GM19468 (cell line): Measurements from ENCODE around the gene CBX1.
"Not testable (repeated sequence)": the region's sequence is repeated elsewhere in the genome, so short reads cannot be mapped to it uniquely, and the experiment has no call there.

Experiments used
- ATAC-seq: cut with Tn5 transposase; IDR thresholded peaks from one replicate; pipeline ENCODE4 v1.9.1; 2021; ENCODE audit warnings: mild to moderate bottlenecking, moderate library complexity, moderate number of reproducible peaks; ENCODE audit not compliant: unreplicated experiment; ENCODE audit errors: extremely low read depth

The CBX1 gene

DNA sequence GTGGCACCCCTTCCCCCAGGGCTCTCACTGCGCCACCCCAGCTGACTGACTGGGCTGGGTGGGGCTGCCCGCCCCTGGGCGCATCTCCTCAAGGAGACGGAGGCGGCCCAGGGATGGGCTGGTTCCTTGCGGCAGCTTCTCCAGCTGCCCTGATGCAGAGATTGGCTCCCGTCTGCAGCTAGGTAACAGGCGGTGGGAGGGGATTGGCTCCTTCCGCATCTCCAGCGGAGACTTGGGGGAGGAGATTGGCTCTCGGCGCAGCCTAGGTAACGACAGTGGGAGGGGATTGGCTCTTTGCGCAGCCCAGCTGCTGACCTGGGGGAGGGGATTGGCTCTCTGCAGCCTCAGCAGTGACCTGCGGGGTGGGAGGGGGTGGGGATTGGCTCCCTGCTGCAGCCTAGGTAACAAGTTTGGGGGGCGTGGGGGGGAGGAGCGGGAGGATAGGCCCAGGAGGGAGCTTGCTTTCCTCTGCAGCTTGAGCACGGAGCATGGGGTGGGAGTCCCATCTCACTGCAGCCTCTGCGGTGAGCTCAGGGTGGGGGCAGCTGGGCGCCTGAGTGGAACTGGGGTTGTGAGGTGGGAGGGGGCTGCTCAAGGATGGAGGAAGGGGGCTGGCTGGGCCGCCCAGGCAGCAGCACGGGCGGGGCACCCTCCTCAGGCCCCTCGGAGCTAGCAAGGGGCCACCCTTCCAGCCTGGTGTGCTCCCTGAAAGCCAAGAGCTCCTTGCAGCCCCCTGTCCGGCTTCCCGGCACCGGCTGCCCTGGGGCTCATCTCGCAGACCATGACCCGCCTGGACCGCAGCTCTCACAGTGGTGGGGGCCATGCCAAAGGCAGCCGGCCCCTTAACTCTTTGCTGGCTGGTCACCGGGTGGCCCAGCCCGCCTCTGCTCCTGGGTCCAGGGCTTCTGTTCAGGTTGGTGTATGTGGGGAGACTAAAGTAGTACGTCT, 46.8 kb downstream of the CBX1 start:
- ATAC-seq, result no peak

DNA sequence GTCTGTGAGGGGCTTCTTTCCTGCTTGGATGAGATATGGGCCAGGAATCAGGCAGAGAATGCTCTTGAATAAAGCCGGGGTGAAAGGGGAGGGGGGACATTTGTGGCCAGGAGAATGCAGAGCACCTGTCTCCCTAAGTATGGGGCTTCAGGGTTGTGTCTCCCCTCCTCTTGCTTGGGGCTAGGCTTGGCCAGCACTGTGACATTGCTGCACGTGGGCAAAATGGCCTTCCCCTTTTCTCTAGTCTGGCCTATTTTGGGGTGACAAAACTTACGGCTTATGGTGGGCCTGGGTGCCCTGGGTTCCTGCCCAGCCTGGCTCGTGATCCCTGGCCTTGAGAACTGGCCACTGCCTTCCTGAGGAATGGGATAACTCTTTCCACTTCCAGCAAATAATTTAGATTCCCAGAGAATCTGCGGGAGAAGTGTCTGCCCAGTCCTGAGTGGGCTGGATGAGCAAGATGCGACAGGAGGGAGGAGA, 47.5 kb downstream of the CBX1 start:
- ATAC-seq, result no peak

DNA sequence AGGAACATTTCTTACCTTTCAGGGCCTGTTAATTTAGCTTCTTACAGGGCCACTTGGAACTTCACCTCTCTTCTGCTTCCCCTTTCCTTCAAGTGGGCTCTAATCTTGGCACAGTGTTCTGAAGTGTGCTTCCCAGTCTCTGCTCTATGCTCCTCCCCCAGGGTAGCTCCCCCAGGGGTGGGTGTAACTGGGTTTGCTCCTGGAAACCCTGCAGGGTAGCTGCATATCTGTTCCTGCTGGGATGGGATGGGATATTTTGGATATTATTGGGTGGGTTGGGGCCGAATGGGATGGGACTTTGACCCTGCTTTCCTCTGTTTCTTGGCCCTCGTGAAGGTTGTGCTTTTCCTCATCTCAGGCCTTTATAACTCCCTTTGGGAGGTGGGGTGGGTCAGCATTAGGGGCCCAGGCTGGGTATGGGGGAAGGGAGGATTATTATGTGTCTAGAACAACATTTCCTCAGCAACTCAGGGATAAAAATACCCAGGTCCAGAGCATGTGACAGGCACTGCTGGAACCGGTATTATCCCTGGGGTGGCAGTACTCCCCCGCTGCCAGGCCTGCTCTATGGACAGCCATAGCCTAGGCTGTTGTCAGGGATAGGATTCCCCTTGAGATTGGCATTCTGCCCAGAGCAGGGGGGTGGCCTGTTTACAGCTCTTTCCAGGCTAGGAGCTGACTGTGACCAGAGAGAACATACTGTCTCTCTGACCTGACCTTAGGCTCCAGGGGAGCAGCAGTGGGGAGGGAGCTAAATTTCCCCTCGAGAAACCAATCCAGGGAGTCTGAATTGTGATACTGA, 48.1 kb downstream of the CBX1 start:
- ATAC-seq, result no peak

DNA sequence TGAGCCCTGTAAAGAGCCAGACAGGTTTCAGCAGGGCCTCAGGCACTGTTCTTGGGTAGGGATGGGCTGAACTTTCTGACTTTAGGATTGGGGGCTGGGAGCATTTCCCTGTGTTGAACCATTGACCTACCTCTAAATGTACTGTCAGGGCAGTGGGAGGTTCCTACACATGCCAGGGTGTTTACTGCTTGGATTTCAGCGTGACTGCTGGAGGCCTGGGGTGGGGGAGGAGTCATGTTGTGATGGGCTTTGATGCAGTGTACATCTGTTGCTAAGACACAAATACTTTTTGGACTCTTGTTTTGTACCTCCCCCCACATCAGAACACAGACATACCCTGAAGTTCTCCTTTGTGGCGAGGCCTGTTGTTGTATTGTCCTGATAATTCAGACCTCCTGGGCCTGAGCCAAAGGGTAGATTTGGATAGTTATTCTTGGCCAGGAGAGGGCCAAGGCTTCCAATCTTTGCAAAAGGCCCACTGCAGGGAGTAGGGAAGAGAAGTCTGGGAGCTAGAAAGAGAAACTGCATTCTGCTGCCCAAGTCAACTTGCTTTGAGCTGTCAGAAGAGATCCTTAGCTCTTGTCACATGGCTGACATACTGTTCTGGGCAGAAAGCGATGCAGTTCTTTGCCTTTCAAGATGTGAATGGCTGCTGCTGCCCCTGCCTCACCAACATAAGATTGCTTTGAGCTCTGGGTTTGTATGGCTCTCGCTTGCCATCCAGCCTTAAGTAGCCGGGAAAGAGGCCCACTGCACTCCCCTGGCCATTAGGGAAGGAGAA, 49.4 kb downstream of the CBX1 start:
- ATAC-seq, result no peak

DNA sequence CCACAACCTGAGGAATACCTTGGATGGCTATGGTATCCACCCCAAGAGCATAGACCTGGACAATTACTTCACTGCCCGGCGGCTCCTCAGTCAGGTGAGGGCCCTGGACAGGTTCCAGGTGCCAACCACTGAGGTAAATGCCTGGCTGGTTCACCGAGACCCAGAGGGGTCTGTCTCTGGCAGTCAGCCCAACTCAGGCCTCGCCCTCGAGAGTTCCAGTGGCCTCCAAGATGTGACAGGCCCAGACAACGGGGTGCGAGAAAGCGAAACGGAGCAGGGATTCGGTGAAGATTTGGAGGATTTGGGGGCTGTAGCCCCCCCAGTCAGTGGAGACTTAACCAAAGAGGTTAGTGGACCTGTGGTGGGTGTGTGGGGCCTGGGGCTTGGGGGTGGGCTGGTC, 50.0 kb downstream of the CBX1 start:
- ATAC-seq, result no peak

DNA sequence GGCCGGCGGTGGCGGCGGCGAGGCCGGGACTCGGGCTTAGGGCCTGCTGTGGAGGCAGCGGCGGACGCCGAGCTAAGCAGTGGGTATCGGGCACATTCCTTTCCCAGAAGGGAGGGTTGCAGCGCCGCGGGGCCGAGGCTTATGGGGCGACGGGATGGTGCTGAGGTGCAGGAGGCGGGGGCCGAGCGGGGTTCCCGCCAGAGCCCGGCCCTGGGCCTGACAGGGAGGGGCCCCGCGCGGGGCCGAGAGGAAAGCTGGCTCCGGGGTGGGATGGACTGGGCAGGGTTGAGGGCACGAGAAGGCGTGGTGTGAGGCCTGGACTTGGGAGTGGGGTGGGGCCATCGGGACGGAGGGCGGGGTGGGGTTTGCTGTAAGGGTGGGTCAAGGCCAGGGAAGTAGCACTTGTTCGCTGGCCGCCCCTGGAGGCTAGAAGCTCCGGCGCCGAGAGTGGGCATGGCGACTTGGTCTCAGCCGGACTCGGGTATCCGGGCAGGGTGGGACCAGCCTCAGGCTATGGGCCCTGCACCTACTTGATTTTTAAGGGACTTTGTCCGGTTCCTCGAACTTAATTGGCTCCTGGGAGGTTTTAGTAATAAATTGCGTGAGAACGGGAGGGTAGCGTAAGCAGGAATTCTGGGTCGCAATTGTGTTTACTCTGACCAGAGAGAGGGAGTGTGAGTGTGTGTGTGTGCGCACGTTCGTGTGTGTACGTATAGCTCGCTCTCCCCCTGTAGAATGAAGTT, 52.7 kb downstream of the CBX1 start:
- no peak for ATAC-seq

DNA sequence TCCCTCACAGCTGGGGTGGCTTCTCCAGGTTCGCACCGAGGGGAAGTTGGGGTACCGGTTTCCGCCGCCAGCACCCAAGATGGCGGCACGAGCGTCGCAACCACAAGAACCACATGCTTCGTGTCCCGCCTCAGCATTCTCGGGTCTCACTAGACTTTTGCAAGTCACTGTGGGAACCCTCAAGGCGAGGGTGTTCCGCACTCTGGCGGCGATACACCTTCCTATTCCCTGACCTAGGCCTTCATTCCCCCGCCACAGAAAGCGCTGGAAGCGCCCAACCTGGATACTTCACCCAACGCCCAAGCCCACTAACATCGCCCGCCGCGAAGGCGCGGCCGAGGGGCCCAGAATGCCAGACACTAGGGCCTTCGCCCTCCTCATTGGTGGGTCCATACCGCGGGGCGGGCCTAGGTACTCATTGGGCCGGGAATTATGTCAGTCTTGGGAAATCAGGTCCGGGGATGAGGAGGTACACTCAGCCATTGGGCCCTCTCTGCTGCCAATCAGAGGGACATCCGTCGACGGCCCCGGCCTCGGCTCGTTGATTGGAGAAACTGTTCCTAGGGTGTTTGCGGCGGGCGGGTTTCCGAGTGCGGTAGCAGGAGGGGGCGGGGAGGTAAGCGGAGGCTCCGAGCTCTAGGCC, 53.4 kb downstream of the CBX1 start, which contains the start of gene NFE2L1:
TSS of gene NFE2L1 (plus strand) at position 619 of the 643 bp plus-strand sequence. CDS start 2,760 bp downstream, outside the sequence.
- peak; percentile 85 for ATAC-seq

DNA sequence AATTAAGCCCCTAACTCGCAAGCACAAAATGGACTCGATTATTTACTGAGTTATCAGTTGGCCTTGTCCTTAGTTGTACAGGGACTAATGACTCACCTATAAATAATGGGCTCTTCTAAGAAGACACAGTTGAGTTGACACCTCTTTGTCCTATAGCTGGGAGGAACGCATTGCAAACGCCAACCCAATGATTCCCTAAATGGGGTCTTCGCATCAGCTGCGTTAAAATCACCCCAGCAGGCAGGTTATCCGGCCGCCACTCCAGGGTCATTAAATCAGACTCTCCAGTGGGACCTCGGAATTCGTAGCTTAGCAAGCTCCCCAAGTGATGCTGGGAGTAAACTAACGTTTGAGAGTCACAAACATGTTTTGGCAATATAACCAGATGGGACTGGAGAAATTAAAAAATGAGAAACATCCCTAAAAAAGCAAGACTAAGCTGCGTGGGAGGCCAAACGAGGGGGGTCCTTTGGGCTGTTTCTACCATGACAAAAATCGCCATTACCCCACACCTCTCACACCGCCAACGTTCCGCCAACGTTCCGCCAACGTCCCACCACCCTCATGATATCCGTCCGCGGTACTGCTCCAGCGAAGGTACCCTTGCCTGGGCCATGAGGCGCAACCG, 54.1 kb downstream of the CBX1 start:
- no peak for ATAC-seq

DNA sequence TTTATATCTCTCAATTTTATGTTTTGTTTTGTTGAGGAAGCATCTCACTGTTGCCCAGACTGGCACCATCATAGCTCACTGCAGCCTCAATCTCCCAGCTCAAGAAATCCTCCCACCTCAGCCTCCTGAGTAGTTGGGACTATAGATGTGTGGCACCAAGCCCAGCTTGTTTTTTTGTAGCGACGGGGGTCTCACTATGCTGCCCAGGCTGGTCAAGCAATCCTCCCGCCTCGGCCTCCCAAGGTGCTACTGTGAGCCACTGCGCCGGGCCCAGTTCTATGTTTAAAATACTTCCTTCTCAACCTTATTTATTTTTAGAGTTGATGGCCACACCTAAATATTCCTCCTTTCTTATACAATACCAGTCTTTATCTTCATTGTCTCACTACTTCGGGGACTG, 55.0 kb downstream of the CBX1 start:
- ATAC-seq, result no peak

DNA sequence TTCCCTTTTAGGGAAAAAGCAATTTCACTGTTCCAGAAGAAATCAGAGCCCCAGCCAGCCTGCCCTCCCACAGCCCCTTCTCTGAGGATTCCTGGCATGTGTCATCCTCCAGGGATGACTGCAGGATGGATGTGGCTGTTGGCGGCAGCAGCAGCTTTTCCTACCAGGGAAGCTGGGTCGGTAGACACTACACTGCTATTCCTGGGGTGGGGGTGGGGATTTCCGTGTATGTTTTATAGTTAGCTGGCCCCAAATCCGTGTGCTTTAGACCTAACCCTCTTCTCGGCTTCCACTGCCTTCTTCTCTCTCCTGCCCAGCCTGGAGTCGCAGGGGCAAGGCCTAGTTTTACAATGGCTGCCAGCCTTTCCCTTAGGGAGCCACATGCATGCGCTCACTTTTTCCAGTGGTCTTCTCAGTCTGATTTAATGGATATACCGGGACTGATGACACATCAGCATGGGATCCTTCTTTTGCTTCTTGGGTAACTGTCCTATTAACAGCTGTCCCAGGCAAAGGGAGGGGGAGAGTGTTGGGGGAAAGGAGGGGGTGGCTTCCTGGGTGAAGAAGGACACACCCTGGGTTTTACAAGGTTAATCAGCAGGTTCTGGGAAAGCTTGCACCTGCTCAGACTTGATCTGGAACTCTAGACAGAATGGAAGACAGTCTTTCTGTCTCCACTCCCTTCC, 55.8 kb downstream of the CBX1 start:
- ATAC-seq, result no peak

DNA sequence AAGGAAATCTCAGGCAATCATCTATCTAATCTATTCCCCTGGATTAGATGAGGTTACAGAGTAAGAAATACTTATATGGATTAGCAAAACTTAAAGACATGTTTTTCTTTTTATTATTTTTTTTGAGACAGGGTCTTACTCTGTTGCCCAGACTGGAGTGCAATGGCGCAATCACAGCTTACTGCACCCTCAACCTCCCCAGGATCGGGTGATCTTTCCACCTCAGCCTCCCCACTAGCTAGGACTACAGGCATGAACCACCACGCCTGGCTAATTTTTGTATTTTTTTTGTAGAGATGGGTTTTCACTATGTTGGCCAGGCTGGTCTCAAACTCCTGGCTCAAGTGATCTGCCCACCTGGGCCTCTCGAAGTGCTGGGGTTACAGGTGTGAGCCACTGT, 56.4 kb downstream of the CBX1 start:
- no peak for ATAC-seq

DNA sequence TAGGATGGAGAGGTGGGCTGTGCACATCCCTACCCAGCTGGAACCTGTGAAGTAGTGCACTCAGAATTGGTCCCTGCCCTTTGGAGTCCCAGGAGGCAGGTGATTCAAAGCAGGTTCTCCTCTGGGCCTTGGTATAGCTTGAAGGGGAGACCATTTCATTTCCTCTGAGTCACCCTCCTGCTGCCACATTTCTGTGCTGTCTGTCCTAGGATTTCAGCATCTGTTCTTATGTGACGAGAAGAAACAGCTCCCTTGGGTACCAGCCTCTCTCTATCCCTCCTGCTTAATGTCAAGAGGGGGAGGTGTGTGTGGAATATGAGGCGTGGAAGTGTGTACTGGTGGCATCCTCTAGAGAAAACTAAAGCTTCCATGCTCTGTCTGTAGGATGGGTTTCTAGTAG, 58.1 kb downstream of the CBX1 start:
- ATAC-seq, result no peak

DNA sequence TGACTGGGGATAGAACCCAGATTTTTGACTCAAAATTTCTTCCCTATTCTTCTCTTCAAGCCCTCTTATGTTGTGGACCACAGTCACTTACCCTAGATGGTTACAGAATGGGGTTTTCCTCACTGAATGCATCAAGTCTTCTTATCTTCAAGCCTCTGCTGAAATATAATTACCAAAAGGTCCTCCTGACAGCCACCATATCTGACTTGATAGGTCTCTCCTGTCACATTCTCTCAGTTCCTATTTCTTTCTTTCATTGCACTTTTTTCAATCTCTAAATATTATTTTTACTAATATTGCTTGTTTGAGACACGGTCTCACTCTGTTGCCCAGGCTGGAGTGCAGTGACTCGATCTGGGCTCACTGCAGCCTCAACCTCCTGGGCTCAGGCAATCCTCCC, 62.6 kb downstream of the CBX1 start:
- no peak for ATAC-seq

DNA sequence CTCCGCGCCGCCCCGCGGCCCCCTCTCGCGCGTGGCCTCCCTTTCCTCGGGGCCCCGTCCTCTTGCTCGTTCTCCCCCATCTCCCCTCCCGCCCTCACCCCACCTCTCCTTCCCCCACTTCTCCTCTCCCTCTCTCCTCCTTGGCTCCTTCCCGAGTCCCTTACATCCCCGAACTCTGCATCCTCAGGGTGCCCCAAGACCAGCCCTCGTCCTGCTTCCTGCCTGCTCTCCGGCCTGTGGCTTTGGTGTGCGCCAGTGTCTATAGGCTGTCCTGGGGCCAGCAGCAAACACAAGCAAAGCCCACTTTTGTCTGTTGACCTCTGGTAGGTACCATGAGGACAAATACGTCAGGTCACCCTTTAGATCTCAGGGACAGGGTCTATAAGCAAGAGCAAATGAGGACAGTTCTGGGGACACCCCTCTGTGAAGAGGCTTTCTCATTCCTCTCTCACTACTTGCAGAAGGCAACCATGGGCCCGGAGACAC, 63.4 kb downstream of the CBX1 start:
- ATAC-seq, result no peak

DNA sequence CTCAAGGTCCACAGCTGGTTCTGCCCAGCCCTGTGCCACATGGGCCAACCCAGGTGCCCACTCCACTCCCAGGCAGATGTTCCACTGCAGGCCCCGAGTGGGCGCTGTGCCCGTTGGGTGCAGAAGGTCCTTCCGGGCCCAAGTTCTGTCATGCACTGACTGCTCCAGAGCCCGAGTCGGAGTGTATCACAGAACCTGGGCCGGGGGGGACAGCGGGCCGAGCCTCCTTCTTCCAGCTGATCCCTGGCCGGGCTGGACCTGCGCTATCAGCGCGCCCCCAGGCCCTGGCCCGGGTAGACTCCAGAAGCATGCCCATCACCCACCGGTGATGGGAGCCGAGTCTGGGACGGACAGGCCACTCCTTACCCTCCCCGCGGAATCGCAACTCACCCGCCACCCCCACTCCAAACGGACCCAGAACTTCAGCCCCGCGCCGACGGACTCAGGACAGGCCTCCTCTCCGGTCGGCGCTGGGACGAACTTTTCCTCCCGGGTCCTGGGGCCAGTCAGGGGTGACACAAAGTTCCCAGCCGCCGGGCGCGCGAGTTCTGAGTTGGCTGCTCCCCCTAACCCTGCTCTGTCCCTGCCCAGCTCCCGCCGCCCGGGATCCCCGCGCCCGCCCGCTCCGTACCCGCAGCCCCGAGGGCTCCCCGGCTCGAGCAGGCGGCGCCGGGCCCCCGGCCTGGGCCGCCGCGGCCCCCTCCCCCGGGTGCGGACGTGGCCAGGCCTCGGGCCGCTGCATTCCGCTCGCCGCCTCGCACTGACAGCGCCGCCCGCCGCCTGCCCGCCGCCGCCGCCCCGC, 64.0 kb downstream of the CBX1 start, which contains the start of gene COPZ2:
TSS of gene COPZ2 (minus strand) at position 762 of the 802 bp plus-strand sequence. CDS start at position 742, 20 bp downstream.
- no peak for ATAC-seq

DNA sequence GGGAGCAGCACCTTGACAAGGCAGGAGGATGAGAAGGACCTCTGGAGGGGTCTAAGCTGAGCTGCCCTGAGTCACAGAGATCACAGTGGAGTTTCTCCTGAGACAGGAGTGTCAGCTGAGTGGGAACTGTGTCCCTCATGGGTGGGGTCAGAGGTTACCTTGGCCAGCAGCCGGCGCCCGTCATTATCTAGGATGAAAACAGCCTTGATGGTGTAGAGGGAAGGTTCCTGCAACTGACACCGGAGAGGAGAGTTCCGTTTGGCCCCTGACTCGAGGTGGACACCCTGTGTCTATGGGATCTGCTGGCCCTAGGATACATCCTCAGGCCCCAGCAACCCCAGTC, 64.6 kb downstream of the CBX1 start:
- no peak for ATAC-seq

DNA sequence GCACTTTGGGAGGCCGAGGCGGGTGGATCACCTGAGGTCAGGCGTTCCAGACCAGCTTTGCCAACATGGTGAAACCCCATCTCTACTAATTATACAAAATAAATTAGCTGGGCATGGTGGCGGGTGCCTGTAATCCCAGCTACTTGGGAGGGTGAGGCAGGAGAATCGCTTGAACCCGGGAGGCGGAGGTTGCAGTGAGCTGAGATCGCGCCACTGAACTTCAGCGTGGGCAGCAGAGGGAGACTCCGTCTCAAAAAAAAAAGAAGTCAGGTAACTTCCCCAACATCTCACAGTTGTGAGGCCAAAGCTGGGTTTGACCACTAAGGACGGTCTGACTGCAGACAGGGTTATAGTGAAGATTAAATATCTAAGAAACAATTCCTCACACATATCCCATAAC, 66.5 kb downstream of the CBX1 start:
- not testable (repeated sequence) for ATAC-seq
